Pulmonary artery endothelial cell (primary cell): ENCODE data around the gene RARG. TPM values are rescaled to one million over a fixed set of nuclear protein-coding genes. Genes with fewer than 3 reads are reported as not detected.
"Not testable (repeated sequence)": the region's sequence is repeated elsewhere in the genome, so short reads cannot be mapped to it uniquely, and the experiment has no call there.

ENCODE experiments used
- DNase-seq: peaks from one replicate; pipeline ENCODE4 v3.0.0-alpha.2; 2011; ENCODE audit warnings: low read depth, low spot score
- total RNA-seq: library from RNA; depleted of rRNA; stranded (reverse); fragments of >200 nt; gene quantifications from 2 replicates; pipeline ENCODE4 v1.2.3, GENCODE V29; 2014

RARG gene
- total RNA-seq, 1 donor from 2014 or later, result 4.2 TPM

DNA sequence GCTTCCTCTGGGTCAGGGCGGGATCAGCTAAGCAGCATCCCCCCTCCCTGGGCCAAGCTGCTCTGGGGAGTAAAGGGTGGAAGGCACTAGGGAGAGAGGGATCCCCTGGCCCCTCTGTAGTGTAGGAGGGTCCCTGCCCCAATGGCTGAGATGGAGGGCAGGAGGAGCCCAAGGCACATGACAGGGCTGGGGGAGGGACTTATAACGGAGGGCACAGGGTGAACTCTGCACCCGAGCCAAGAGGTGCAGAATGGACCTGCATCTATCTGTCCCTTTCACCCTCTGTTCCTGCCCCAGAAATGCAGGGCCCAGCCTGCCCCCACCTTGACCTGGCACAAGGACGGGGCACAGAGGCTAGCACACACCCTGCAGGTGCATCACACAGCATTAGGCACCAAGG is 21.2 kb downstream of the RARG start:
- no peak for DNase-seq

DNA sequence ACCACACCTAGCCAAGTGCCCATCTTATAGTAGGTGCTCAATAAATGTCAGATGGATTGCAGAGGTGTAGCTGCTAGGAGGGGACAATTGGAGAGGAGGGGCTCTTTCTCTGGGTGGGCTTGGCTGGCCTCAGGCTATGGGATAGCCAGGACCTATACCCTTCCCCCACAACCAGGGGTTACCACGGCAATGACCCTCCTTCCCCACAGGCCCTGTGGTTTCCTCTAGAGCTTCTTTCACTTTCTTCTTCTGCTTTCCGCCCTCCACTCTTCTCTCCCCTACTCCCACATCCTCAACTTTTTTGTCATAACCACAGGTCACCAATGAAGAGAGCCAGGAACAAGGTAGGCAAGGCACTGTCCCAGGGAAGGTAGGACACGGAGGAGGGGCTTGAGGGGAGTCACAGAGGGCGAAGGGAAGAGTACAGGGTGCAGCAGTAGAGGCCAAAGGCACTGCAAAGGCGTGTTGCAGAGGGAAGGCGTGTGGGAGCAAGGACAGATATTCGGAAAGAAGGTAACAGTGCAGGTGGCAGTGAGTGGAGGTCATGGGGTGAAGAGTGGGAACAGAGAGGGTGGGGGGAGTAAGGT is 23.0 kb downstream of the RARG start:
- no peak for DNase-seq

DNA sequence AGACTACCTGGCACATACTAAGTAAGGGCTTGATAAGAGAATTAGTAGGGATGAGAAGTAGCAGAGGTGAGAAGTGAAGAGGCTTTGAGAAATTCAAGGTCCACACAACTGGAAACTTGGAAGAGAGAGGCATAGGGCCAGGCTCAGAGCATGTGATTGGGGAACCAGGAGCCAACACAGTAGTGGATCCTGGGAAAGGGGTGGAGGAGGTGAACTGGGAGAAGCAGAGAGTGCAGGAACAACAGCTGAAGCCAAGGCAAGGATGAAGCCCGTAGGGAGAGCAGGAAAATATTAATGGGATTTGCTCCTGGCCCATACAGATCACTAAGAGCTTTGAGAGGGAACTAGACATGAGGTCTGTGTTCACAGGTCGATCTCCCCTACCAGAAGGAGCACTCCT is 23.6 kb downstream of the RARG start:
- no peak for DNase-seq

DNA sequence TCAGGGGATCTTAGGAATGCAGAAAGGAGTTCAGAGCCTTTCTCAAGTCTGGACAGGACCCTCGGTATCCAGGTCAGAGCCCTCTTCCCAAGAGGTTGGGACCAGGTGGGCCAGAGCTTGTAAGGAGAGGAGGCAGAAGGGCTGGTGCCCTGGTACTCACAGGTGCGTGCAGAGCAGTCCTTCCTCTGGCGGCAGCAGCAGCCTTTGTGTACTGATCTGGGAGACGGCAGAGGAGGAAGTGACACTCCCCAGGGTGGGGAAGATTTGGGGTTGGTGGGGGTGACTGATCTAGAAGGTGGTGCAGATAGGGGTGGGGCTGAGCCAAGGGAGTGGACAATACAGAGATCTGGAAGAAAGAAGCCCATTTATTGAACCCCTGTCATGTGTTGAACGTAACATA is 25.0 kb downstream of the RARG start, which contains the start of gene ITGB7:
ITGB7 (minus strand) TSS at position 210 of the 400 bp plus-strand sequence. CDS start 6,808 bp downstream, outside the sequence.
- DNase-seq, result no peak

DNA sequence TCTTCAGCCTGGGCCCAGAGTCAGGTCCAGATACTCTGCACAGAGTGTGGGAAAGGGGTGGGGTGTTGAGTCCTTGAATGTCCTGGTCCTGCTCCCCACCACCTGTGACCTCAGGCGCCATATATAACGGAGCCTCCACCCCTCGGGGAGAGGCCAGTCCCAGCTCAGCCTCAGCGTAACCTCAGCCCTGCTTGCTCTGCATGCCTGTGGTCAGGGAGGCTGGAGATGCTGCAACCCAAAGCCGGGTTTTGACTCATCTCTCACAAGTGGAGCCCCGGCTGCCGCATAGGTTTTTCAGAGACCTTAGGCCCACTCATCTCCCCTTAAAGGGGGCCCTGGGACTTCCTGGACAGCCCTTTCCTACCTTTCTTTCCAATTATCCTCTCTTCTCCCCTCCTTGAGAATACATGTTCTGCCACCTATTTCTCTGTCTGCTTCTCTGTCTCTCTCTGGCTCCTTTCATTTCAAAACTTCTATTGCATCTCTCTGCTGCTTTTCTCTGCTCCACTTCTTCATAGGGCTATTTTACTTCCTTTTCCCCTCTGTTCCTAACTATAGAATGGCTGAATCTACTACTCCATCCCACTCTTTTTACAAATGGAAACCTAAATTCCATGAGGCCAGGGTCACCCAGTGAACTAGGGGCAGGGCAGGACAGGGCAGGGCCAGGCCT is 26.1 kb downstream of the RARG start:
- no peak for DNase-seq

DNA sequence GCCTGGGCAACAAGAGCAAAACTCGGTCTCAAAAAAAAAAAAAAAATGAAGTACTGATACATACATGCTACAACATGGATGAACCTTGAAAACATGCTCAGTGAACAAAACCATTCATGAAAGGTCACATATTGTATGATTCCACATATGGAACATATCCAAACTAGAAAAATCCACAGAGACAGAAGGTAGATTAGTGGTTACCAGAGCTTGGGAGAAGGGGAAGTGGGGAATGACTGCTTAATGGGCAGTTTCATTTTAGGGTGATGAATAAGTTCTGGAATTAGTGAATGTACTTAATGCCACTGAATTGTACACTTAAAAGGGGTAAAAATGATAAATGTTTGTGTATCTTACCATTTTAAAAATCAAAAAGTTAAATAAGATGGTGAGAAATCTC is 27.7 kb downstream of the RARG start:
- no peak for DNase-seq

DNA sequence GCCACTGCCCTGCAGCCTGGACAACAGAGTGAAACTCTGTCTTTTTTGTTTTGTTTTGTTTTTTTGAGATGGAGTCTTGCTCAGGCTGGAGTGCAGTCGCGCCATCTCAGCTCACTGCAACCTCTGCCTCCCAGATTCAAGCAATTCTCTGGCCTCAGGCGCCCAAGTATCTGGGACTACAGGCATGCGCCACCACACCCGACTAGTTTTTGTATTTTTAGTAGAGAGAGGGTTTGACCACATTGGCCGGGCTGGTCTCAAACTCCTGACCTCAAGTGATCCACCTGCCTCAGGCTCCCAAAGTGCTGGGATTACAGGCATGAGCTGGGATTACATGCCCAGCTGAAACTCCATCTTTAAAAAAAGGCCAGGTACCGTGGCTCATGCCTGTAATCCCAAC is 29.7 kb downstream of the RARG start:
- DNase-seq, result not testable (repeated sequence)

DNA sequence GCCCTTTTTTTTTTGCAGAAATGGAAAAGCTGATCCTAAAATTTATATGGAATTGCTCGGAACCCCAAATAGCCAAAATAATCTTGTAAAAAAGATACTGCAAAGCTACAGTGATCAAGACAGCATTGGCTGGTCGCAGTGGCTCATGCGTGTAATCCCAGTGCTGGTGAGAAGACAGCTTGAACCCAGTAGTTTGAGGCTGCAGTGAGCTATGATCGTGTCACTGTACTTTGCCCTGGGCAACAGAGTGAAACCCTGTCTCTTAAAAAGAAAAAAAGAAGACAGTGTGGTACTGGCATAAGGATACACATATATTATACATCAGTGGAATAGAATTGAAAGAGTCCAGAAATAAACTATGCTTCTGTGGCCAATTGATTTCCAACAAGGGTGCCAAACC is 30.4 kb downstream of the RARG start:
- DNase-seq, result no peak

DNA sequence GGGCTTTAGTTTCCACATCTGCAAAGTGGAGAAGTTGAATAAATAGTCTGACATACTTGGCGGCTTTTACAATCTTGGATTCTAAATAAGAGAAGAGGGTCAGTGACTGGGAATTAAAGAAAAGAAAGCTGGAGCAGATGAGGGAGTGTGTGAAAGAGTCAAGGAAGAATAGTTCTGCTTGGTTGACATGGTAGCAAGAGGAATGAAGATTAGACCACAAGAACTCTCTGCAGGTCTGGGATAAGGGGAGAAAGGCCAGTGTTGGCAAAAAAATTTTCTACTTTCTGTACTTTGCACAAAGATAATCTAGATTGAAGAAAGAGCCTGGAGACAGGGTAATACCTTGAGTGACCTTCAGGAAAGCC is 30.9 kb downstream of the RARG start:
- DNase-seq, result no peak

DNA sequence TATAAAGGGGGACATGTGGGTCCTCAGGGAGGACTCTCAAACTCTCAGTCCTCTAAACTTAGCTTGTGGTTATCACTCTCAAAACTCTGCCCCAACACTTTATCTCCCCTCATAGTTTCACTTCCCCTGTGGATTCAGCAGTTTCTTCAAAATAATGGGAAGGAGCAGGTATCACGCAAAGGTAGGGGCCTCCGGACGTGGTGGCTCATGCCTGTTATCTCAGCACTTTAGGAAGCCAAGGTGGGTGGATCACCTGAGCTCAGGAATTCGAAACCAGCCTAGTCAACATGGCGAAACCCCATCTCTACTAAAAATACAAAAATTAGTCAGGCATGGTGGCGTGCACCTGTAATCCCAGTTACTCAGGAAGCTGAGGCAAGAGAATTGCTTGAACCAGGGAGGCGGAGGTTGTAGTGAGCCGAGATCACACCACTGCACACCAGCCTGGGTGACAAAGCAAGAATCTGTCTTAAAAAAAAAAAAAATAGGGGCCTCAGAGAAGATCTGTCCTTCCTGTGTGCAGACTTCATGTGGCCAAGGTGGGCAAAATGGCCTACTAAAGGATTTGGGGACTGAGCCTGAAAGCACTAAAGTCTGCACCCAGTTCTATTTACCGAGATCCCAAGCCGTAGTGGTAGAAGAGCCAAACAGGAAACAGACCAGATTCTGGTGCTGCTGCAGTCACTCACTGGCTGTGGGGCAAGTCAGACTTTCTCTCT is 31.4 kb downstream of the RARG start:
- no peak for DNase-seq

DNA sequence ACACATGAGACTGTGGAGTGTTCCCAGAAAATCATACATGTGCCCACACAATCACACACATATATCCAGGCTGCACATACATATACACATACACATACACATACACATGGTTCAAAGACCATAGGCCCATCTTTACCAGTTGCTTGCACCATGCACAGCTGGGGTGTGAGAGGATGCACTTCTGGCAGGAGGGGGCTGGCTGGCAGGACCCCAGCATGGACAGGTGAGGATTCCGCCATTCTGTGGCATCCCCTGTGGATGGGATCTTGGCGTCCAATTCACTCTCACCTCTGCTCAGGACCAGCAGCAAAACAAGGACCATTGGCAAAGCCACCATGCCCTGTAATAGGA is 31.9 kb downstream of the RARG start:
- DNase-seq, result no peak

DNA sequence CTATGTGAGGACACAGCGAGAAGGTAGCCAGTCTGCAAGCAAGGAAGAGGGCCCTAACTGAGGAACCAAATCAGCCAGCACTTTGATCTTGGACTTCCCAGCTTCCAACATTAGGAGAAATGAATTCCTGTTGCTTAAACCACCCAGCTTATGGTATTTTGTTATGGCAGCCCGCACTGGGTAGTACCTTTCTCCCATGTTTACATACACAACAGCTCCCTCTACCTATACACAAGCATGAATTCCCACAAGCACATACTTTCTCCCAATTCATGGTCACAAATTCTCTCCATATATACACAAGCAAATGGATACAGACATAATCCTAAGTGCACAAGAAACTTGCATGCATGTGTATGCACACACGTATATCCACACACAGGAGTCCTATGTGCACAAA is 32.3 kb downstream of the RARG start:
- no peak for DNase-seq

DNA sequence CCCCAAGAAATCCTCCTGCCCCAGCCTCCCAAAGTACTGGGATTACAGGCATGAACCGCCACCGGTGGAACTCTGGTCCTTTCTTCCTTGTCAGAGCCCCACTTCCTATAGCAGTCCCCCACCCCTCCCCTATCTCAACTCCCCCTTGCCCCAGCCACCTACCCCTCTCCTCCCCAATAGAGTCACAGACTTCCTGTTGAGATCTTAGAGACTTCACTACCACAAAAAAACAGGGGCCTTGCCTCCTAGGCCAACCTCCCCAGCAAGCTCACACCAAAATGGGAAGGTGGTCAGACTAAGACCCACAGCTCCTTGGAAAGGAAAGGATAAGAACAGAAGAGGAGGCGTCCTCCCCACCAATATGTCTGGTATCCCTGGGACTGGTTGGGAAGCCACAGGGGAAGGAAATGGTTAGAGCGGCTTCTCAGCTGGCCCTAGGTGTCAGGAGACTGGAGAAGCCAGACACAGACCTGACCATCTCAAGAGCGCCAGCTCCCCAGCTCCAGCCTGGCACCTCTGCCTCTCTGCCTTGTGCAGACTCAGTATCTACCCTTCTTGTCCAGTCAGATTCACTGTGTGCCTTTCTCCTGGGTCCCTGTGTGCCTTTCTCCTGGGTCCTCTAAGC is 33.4 kb downstream of the RARG start:
- no peak for DNase-seq

DNA sequence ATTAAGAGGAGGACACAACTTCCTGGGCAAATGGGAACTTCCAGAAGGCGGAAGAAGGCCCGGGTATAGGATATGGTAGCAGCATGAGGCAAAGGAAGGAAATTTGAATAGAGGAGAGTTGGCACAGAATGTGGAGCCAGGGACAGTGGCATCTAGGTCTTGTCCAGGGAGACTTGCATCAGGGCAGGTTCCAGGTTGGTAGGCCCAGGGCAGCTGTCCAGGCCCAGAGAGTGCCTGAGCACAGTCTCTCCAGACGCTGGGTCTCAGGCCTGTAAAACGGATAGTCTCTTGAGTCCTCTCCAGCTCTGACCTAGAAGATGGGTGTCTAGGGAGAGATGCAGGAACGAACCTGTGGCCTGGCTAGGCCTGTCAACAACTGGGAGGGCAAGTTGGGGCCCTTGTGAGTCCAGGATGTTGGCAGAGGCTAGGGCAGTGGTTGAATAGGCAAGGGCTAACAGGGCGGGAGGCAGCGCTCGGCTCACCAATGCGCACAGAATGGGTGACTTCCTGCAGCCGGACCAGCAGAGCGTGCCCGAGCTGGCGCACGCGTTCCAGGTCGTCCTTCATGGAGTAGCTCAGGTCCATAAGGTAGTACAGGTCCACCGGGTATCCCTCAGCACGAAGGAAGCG is 34.9 kb downstream of the RARG start:
- DNase-seq, result no peak

DNA sequence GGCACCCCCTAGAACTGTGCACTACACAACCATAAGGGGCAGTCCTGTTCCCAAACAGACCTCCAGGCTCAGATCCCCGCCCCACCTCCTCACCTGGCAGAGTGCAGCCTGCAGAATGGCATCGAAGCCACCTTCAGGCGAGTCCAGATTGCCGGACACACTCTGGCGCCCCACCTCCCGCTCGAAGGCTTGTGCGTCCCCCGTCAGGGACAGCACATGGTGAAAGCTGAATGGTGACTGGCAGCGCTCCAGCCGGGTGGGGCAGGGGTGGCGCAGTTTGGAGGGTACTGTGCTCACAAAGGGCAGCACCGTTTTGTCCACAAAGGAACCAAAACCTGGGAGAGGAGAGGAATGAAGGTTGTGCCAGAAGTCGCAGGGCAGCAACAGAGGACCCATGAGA is 35.5 kb downstream of the RARG start:
- no peak for DNase-seq

DNA sequence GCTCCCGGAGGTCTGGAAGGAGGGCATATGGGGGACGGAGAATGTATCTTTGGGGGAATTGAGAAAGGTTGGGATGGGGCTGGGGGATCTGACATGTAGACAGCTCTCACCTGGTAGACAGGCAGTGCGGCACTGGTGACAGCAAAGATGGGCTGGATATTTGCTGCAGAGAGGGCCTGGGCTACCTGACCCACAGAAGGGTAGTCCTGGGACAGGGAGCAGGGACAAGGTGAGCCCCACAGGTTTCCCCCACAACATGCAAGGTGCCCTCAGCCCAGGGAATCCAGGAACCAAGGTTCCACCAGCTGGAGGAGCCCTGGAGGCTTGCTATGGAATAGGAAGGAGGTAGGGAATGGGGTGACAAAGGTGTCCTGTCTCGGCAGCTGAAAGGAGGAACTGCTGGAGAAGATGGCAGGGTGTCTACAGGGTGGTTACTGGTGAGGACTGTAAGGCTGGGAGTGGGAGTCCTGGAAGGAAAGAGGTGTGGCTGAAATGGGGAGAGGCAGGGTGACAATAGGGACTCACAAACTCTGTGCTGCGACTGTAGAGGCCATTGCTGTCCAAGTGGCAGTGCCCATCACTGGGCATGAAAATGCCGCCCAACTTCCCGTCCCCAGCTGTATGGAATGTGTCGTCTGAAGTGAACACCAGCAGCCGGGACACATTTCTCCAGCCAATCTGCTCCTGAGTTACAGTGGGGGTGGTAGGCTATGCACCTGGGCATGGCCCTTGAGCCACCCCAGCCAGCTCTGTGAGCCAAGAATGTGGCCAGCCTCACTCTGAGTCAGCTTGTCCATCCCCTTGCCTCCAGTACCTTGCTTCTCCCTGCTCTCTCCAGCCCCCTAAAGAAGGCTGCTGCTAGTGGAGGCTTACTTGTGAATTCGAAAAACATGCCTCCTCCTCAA is 36.2 kb downstream of the RARG start:
- no peak for DNase-seq

DNA sequence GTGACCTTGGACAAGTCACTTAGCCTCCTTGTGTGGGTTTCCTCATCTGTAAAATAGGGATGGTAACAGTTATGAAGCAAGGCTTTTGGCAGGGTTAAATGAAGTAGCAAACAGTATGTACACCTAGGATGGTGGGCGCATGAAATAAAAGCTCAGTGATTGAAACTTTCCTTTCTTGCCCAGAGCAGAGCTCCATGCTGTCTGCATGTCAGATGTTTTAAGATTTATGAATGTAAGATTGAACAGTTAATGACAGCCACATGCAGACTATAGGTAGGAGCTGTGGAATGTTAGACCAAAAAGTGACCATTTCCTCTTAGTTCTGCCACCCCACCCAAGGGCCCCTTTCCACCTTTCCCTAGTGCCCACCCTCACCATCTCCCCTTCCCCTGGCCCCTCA is 37.0 kb downstream of the RARG start:
- no peak for DNase-seq

DNA sequence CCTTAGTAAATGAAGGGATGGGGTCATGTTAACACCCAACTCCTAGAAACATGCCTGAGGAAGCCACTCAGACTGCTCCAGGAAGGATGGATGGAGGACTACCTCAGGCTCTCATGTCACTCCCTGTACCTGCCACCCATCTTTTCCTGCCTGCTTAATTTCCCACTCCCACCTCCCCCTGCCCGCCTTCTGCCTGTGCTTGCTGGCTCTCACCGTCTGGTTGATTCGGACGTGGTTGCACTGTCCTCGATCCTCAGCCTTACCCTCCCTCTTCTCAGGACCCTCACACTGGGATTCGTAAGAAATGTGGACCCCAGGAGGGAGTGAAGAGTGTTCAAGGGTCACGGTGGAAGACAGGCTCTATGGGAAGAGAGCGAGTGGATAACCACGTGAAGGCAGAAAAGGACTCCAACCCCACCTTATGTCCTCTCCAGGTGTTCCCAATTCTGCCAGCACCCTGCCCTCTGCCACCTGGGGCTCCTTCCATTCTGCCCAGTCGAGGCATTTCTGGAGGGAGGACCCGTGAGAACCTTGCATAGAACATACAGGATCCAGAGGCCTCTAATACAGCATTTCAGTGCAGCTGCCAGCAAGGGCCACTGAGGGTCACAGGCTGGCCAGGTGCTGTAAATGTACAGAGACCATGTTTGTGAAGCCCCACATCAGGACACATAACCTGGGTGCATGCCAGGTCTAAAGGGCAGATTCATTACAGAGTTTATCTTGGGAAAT is 37.9 kb downstream of the RARG start:
- no peak for DNase-seq

DNA sequence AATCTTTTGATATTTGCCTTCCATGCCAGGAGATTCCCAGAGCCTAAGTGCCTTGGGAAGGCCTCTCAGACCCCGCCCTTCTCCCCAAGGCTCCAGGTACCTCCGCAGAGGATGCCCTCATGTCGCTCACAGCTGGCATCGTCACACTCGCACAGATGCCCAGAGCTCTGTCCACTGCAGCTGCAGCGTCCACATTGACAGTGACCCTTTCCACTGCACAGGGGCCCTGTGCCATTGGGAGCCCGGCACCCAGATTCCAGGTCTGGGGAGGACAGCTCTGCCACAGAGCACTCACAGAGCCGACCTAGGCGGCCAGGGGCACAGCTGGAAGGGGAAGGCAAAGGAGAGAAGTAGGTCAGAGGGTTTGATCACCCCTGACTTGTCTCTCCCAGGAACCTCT is 39.0 kb downstream of the RARG start:
- DNase-seq, result no peak

DNA sequence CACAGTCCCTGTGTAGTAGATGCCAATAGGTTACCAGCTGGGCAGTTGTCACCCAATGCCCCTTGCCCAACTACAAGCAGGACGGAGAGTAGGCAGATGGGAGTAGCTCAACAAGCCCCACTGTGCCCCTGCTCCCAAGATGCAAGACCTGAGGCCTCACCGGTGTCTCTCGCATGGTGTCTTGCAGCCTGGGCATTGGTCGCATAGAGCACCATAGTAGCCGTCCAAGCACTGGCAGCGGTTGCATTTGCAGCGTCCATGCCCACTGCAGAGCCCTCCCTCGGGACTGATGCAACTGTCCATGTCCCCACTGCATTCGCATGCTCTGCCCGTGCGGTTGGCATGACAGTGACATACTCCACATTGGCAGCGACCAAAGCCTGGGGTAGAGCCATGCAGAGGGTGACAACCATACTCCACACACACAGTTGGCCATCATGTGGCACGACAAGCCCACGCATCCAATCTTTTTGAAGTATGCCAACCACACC is 39.4 kb downstream of the RARG start:
- no peak for DNase-seq
